ENCODE results near the gene ACYP1.

The ACYP1 gene

GRCh38 chr14:75063491-75064204 is at the start of gene ACYP1:
Gene ACYP1 (minus strand): TSS chr14:75064024. CDS start chr14:75063553, 471 bp downstream.
- Histone ChIP-seq H3K9me3 (ENCODE audit: control insufficient read depth, insufficient read depth, low read length) (no peaks in the 10 kb centered on the region), H3K79me2 (ENCODE audit: control insufficient read depth, low read length) (peaks cover 34% of the 10 kb centered on the region), H3K4me3 (ENCODE audit: low read length) (peak within 1 kb of the TSS; percentile 94), H3K4me1 (ENCODE audit: control insufficient read depth, low read length) (peaks cover 25% of the 10 kb centered on the region), H3K36me3 (ENCODE audit: control insufficient read depth, low read length) (peaks cover 27% of the 10 kb centered on the region), H3K4me2 (ENCODE audit: low read length) (peak within 1 kb of the TSS; percentile 87), H3K27ac (ENCODE audit: low read depth, low read length) (no peak within 1 kb of the TSS), H3K27me3 (ENCODE audit: control insufficient read depth, low read length) (no peaks in the 10 kb centered on the region), H3K9me2 (replicated peaks; ENCODE audit: control insufficient read depth, low read length) (no peaks in the 10 kb centered on the region), H3F3A (ENCODE audit: control insufficient read depth, insufficient read depth) (peaks cover 6% of the 10 kb centered on the region), H4K20me1 (ENCODE audit: control insufficient read depth, insufficient read depth, low read depth, low read length) (no peaks in the 10 kb centered on the region)
- TF ChIP-seq CTCF (IDR thresholded peaks at IDR 0.05; ENCODE audit: low read depth, low read length, poor library complexity, severe bottlenecking): no peak
- no peak for TF ChIP-seq EZH2phosphoT487 (IDR thresholded peaks at IDR 0.05; ENCODE audit: borderline replicate concordance, low read length)

- no peaks in the 10 kb centered on the region for H4K20me1 ChIP-seq (ENCODE audit: control insufficient read depth, insufficient read depth, low read depth, low read length)
- no peaks in the 10 kb centered on the region for H3K4me1 ChIP-seq (ENCODE audit: control insufficient read depth, low read length)
- no peaks in the 10 kb centered on the region for H3K9me2 ChIP-seq (replicated peaks; ENCODE audit: control insufficient read depth, low read length)
- no peak overlapping the region for H3K4me3 ChIP-seq (ENCODE audit: low read length)
- no peak overlapping the region for H3K4me2 ChIP-seq (ENCODE audit: low read length)
- no peaks in the 10 kb centered on the region for H3K79me2 ChIP-seq (ENCODE audit: control insufficient read depth, low read length)
- H3F3A ChIP-seq (ENCODE audit: control insufficient read depth, insufficient read depth): no peaks in the 10 kb centered on the region
- no peak overlapping the region for H3K27ac ChIP-seq (ENCODE audit: low read depth, low read length)
- H3K9me3 ChIP-seq (ENCODE audit: control insufficient read depth, insufficient read depth, low read length): no peaks in the 10 kb centered on the region
- TF ChIP-seq EZH2phosphoT487 (IDR thresholded peaks at IDR 0.05; ENCODE audit: borderline replicate concordance, low read length): no peak
- no peak for TF ChIP-seq CTCF (IDR thresholded peaks at IDR 0.05; ENCODE audit: low read depth, low read length, poor library complexity, severe bottlenecking)
- peaks cover 93% of the 10 kb centered on the region for H3K36me3 ChIP-seq (ENCODE audit: control insufficient read depth, low read length)
- no peaks in the 10 kb centered on the region for H3K27me3 ChIP-seq (ENCODE audit: control insufficient read depth, low read length)
Measured at GRCh38 chr14:75109877-75110276, 46.1 kb upstream of the ACYP1 start.

GRCh38 chr14:75107186-75107585 is 43.4 kb upstream of the ACYP1 start:
- Histone ChIP-seq H3K4me1 (ENCODE audit: control insufficient read depth, low read length) (no peaks in the 10 kb centered on the region), H3K9me3 (ENCODE audit: control insufficient read depth, insufficient read depth, low read length) (no peaks in the 10 kb centered on the region), H3K27me3 (ENCODE audit: control insufficient read depth, low read length) (no peaks in the 10 kb centered on the region), H3F3A (ENCODE audit: control insufficient read depth, insufficient read depth) (no peaks in the 10 kb centered on the region), H3K27ac (ENCODE audit: low read depth, low read length) (no peak overlapping the region), H4K20me1 (ENCODE audit: control insufficient read depth, insufficient read depth, low read depth, low read length) (no peaks in the 10 kb centered on the region), H3K4me3 (ENCODE audit: low read length) (no peak overlapping the region), H3K36me3 (ENCODE audit: control insufficient read depth, low read length) (peaks cover 81% of the 10 kb centered on the region), H3K4me2 (ENCODE audit: low read length) (no peak overlapping the region), H3K9me2 (replicated peaks; ENCODE audit: control insufficient read depth, low read length) (no peaks in the 10 kb centered on the region), H3K79me2 (ENCODE audit: control insufficient read depth, low read length) (no peaks in the 10 kb centered on the region)
- TF ChIP-seq CTCF (IDR thresholded peaks at IDR 0.05; ENCODE audit: low read depth, low read length, poor library complexity, severe bottlenecking): no peak
- no peak for TF ChIP-seq EZH2phosphoT487 (IDR thresholded peaks at IDR 0.05; ENCODE audit: borderline replicate concordance, low read length)
